LNCaP clone FGC (cell line): Measurements from ENCODE around the gene CTSH.
A peak's percentile ranks its signal among the peaks of the same experiment; 100 is the strongest.
"Not testable (repeated sequence)": the region's sequence is repeated elsewhere in the genome, so short reads cannot be mapped to it uniquely, and the experiment has no call there.

ENCODE experiments used
- DNase-seq: peaks from one replicate; pipeline ENCODE4 v3.0.0-alpha.2; 2011; ENCODE audit warnings: low read depth
- H3K4me3 ChIP-seq: 2 replicates; pipeline ENCODE4 v1.5.1; 2011; ENCODE audit warnings: mild to moderate bottlenecking, low read depth, low read length, control low read depth
- CTCF ChIP-seq: IDR thresholded peaks from 2 replicates; pipeline ENCODE4 v1.5.1; 2012; ENCODE audit warnings: mild to moderate bottlenecking; ENCODE audit not compliant: control insufficient read depth, insufficient read depth; ENCODE audit errors: extremely low read depth

The CTSH gene

GRCh38 chr15:78933187-78933822 is 11.5 kb downstream of the CTSH start:
- DNase-seq, result no peak
- no peak for TF ChIP-seq CTCF
- H3K4me3 ChIP-seq, result no peak overlapping the region

- DNase-seq, result no peak
- H3K4me3 ChIP-seq, result no peak overlapping the region
- TF ChIP-seq CTCF, result no peak
Observed at GRCh38 chr15:78932258-78932808, 12.5 kb downstream of the CTSH start.

- no peak for TF ChIP-seq CTCF
- no peak overlapping the region for H3K4me3 ChIP-seq
- no peak for DNase-seq
Observed at GRCh38 chr15:78931439-78932257, 13.2 kb downstream of the CTSH start.

- no peak overlapping the region for H3K4me3 ChIP-seq
- DNase-seq, result peak; percentile 100
- TF ChIP-seq CTCF, result no peak
Observed at GRCh38 chr15:78930577-78931388, 14.1 kb downstream of the CTSH start.

- no peak for TF ChIP-seq CTCF
- H3K4me3 ChIP-seq, result no peak overlapping the region
- DNase-seq, result no peak
Observed at GRCh38 chr15:78929536-78930264, 15.1 kb downstream of the CTSH start.

GRCh38 chr15:78928616-78929093 is 16.2 kb downstream of the CTSH start:
- no peak for DNase-seq
- no peak for TF ChIP-seq CTCF
- no peak overlapping the region for H3K4me3 ChIP-seq

GRCh38 chr15:78928176-78928575 is 16.7 kb downstream of the CTSH start:
- not testable (repeated sequence) for H3K4me3 ChIP-seq, DNase-seq
